Prostate gland (tissue), 2 donors: ENCODE data around the gene NECTIN1.

Source experiments
- CTCF ChIP-seq, 4 experiments: fragments of 200-600 bp in 2 of 4; fragments of 450-650 bp in 2 of 4; sonication (generic) in 2 of 4; IDR thresholded peaks; 1 replicate in 3 of 4; 2 replicates in 1 of 4; pipeline ENCODE4 v1.5.1; 2016 to 2019; ENCODE audit warnings: antibody characterized with exemption in 4 of 4, mild to moderate bottlenecking in 2 of 4, moderate library complexity in 2 of 4
- POLR2A ChIP-seq: fragments of 450-650 bp; IDR thresholded peaks from one replicate; pipeline ENCODE4 v1.6.1; 2016; ENCODE audit warnings: antibody characterized with exemption, mild to moderate bottlenecking
- POLR2AphosphoS5 ChIP-seq: sonication (generic); formaldehyde crosslinking; IDR thresholded peaks from one replicate; pipeline ENCODE4 v1.6.1; 2017; ENCODE audit warnings: antibody characterized with exemption

GRCh38 chr11:119688356-119688755 is 40.6 kb downstream of the NECTIN1 start:
- TF ChIP-seq CTCF (IDR thresholded peaks at IDR 0.05) (no peak), POLR2AphosphoS5 (no peak), POLR2A (no peak)
